Measurements from ENCODE around the gene SCNM1. TPM values are rescaled to one million over a fixed set of nuclear protein-coding genes. Genes with fewer than 3 reads are reported as not detected.

SCNM1 gene
- total and polyA plus RNA-seq, 4 donors, result 4.8 to 14.3 (median 10.5) TPM

GRCh38 chr1:151132335-151133017 lies 33.5 kb upstream of the SCNM1 start:
- no peak for DNase-seq (ENCODE audit: low spot score)
- Histone ChIP-seq H3K36me3 (ENCODE audit: control insufficient read depth in 4 of 4, insufficient read depth in 3 of 4, low read depth in 1 of 4, low read length in 3 of 4) (peaks cover 0 to 10% (median 4%) of the 10 kb centered on the region in 4 donors), H3K27ac (ENCODE audit: low read depth in 1 of 2, low read length in 2 of 2) (no peak overlapping the region), H3K9ac (ENCODE audit: low read depth in 1 of 2, low read length in 2 of 2) (no peak overlapping the region), H3K4me3 (ENCODE audit: low read depth in 1 of 3, low read length in 3 of 3) (no peak overlapping the region), H3K27me3 (ENCODE audit: control insufficient read depth in 4 of 4, insufficient read depth in 4 of 4, low read length in 3 of 4) (no peaks in the 10 kb centered on the region), H3K4me1 (ENCODE audit: control insufficient read depth in 4 of 4, insufficient read depth in 4 of 4, low read length in 3 of 4) (no peaks in the 10 kb centered on the region), H3K9me3 (ENCODE audit: control insufficient read depth in 4 of 4, low read length in 3 of 4) (no peaks in the 10 kb centered on the region)
- 81% methylated on average over 74 of the region's 74 CpGs for WGBS
- TF ChIP-seq NR2F2 (IDR thresholded peaks at IDR 0.05), result no peak
- no peak for TF ChIP-seq FOXA2 (IDR thresholded peaks at IDR 0.05)
- TF ChIP-seq HNF4A (conservative IDR thresholded peaks at IDR 0.05), result no peak
- no peak for TF ChIP-seq MAX (IDR thresholded peaks at IDR 0.05)
- TF ChIP-seq ZBTB33 (IDR thresholded peaks at IDR 0.05), result no peak
- TF ChIP-seq HNF4G (IDR thresholded peaks at IDR 0.05), result no peak
- TF ChIP-seq FOXA1 (IDR thresholded peaks at IDR 0.05), result no peak
- TF ChIP-seq RAD21 (IDR thresholded peaks at IDR 0.05), result no peak
- no peak for TF ChIP-seq REST (IDR thresholded peaks at IDR 0.05)
- TF ChIP-seq YY1 (IDR thresholded peaks at IDR 0.05), result no peak
- TF ChIP-seq EGR1 (IDR thresholded peaks at IDR 0.05; ENCODE audit: low read depth in 2 of 2), result no peak
- TF ChIP-seq RXRA (IDR thresholded peaks at IDR 0.05), result no peak

- DNase-seq (ENCODE audit: low spot score), result no peak
- Histone ChIP-seq H3K27me3 (ENCODE audit: control insufficient read depth in 4 of 4, insufficient read depth in 4 of 4, low read length in 3 of 4) (no peaks in the 10 kb centered on the region), H3K4me1 (ENCODE audit: control insufficient read depth in 4 of 4, insufficient read depth in 4 of 4, low read length in 3 of 4) (no peaks in the 10 kb centered on the region), H3K9me3 (ENCODE audit: control insufficient read depth in 4 of 4, low read length in 3 of 4) (no peaks in the 10 kb centered on the region), H3K27ac (ENCODE audit: low read depth in 1 of 2, low read length in 2 of 2) (no peak overlapping the region), H3K4me3 (ENCODE audit: low read depth in 1 of 3, low read length in 3 of 3) (no peak overlapping the region), H3K9ac (ENCODE audit: low read depth in 1 of 2, low read length in 2 of 2) (no peak overlapping the region), H3K36me3 (ENCODE audit: control insufficient read depth in 4 of 4, insufficient read depth in 3 of 4, low read depth in 1 of 4, low read length in 3 of 4) (peaks cover 0 to 10% (median 4%) of the 10 kb centered on the region in 4 donors)
- WGBS, result 89% methylated on average over 65 of the region's 65 CpGs
- TF ChIP-seq CTCF (IDR thresholded peaks at IDR 0.05; ENCODE audit: low read depth, low read length, missing input control) (no peak), MAX (IDR thresholded peaks at IDR 0.05) (no peak), YY1 (IDR thresholded peaks at IDR 0.05) (no peak), EGR1 (IDR thresholded peaks at IDR 0.05; ENCODE audit: low read depth in 2 of 2) (no peak), TAF1 (conservative IDR thresholded peaks at IDR 0.05) (no peak), GABPA (IDR thresholded peaks at IDR 0.05 in 1 of 2, conservative IDR thresholded peaks at IDR 0.05 in 1 of 2) (no peak), JUND (IDR thresholded peaks at IDR 0.05) (no peak), REST (IDR thresholded peaks at IDR 0.05) (no peak), RXRA (IDR thresholded peaks at IDR 0.05) (no peak), HNF4G (IDR thresholded peaks at IDR 0.05) (no peak), ATF3 (IDR thresholded peaks at IDR 0.05) (no peak)
Measured at GRCh38 chr1:151133018-151133806, 32.7 kb upstream of the SCNM1 start.

Data from liver (tissue), 9 donors.